GM12875 (cell line): ENCODE results near the gene FOXJ1.

ENCODE experiments used
- H3K4me3 ChIP-seq: one replicate; pipeline ENCODE4 v1.5.1; 2011; ENCODE audit warnings: low read depth, low read length, control low read depth
- TF ChIP-seq, protein P1 (sequence below): IDR thresholded peaks from 2 replicates; pipeline ENCODE4 v1.5.1; 2011; ENCODE audit warnings: low read depth, mild to moderate bottlenecking, control low read depth, inconsistent platforms, low read length, moderate library complexity, borderline replicate concordance; ENCODE audit not compliant: insufficient read depth

The FOXJ1 gene

DNA sequence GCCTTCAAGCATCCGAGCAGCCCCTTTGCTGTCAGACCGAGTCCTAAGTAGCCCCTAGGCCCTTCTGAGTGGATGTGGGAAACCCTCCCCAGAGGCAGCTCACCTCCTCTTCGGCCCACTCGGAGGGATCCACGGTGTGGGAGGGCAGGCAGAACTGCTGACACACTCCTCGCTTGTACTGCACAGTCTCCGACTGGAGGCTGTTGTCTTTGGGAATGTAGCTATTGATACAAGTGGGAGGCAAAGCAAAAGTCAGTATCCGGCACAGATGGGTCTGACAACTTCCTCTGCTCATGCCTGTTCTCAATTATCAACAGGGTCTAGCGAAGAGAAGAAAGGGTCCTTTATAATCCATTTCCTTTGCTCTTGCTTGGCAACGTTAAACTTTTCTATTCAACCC, 25.9 kb upstream of the FOXJ1 start:
- no peak overlapping the region for H3K4me3 ChIP-seq
- TF ChIP-seq, protein P1, sequence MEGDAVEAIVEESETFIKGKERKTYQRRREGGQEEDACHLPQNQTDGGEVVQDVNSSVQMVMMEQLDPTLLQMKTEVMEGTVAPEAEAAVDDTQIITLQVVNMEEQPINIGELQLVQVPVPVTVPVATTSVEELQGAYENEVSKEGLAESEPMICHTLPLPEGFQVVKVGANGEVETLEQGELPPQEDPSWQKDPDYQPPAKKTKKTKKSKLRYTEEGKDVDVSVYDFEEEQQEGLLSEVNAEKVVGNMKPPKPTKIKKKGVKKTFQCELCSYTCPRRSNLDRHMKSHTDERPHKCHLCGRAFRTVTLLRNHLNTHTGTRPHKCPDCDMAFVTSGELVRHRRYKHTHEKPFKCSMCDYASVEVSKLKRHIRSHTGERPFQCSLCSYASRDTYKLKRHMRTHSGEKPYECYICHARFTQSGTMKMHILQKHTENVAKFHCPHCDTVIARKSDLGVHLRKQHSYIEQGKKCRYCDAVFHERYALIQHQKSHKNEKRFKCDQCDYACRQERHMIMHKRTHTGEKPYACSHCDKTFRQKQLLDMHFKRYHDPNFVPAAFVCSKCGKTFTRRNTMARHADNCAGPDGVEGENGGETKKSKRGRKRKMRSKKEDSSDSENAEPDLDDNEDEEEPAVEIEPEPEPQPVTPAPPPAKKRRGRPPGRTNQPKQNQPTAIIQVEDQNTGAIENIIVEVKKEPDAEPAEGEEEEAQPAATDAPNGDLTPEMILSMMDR: no peak

DNA sequence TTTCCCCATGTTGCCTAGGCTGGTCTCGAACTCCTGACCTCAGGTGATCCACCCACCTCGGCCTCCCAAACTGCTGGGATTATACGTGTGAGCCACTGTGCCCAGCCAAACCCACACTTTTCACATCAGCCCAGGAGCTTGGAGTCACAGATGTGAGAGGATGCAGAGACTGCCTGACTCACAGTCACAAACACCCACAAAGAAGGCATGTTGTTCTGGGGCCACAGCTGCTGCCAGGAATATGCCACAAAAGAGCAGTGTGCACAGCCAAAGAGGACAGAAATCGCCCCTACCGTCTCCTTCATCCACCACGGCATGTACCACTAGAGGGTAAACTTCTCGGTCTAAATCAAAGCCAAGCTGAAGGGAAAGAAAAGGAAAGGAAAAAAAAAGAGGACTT, 25.1 kb upstream of the FOXJ1 start:
- TF ChIP-seq, protein P1: no peak

DNA sequence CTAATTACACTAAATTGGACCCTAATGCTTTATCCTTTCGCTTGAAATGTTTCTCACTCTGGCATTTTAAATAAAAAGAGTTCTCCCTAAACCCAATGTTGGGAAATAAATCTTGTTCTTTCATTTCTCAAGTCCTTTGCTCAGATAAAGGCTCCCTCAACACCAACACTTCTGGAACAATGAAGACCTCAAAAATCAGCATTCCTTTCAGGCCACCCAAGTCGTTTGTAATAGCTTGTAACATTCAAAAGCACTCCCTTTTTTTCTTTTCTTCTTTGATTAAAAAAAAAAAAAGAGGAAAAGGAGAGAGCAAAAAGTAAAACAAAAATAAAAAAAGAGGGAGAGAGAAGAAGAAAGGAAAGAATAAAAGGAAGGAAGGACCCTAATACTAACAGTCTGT, 23.3 kb upstream of the FOXJ1 start:
- no peak overlapping the region for H3K4me3 ChIP-seq
- TF ChIP-seq, protein P1: no peak

More for the DNA sequence above, 25.1 kb upstream of the FOXJ1 start:
- H3K4me3 ChIP-seq: no peak overlapping the region

DNA sequence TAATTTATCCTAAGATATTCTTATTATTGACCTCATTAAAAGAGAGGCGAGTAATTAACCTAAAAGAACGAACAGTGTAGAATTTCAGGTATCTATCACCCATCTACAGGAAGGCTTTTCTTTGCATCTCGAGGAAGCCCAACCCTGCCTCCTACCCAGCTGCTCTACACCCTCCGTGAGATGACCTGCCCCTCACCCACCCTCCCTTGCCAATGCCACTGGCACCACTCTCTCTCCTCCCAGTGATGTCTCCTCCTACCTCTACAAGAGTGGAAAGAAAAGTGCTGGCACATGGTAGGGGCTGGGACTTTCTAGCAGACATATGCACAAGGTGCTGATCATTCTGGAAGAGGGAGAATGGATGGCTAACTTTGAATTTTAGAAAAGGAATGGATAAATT, 22.9 kb upstream of the FOXJ1 start:
- TF ChIP-seq, protein P1: no peak
- no peak overlapping the region for H3K4me3 ChIP-seq

DNA sequence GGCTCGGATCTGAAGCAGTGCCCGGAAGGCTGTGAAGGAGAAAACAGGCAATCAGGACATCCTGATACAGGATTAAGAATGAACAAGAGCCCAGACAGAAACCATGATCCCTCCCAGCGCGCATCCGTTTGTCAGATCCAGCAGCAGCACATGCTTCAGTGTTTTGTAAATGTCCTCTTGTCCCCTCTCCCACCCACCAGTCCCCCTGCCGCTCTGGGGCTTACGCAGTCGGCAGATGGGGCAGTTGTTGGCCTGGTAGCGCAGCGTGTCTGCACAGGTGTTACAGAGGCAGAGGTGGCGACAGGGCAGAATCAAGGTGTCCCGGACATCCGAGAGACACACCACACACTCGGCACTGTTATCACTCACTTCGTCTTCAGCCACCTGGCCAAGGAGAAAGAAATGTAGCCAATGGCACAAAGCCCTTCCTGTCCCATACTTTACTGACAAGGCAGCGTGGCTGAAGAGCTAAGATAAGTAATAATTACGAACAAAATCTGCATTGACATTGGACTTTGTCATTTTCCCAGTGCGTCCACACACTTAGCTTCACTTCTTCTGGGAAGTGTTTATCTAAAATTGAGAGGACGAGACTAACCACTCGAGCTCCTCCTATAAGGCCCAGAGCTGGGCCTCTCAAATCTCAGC, 20.7 kb upstream of the FOXJ1 start:
- H3K4me3 ChIP-seq: no peak overlapping the region
- TF ChIP-seq, protein P1: no peak

DNA sequence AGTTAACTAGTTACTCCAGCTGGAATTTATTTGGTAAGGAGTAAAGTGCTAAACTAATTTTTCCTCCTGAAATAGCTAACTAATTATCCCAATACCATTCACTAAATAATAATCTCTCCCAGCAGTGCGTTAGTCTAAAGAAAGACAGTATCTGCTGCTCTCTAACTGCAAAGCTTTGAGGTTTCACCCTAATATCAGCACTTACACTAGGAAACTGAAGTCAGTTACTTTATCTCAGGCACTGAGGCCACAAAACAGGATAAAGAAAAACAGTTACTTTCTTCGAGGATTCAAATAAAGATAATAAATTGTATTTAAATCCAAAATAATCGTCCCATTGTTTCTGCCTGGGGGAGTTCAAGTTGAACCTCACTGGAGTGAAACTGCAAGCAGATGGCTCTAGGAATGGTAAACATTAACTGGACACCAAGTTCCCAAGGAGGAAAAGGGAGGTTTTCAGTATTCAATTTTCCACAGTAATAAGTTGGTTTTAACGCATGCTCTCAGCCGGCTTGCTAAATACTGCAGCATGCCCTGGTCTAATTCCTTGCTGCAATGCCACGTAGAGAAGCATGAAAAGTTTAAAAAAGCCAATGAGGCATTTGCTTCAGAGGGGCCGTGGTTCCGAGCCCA, 20.0 kb upstream of the FOXJ1 start:
- no peak overlapping the region for H3K4me3 ChIP-seq
- TF ChIP-seq, protein P1: no peak

DNA sequence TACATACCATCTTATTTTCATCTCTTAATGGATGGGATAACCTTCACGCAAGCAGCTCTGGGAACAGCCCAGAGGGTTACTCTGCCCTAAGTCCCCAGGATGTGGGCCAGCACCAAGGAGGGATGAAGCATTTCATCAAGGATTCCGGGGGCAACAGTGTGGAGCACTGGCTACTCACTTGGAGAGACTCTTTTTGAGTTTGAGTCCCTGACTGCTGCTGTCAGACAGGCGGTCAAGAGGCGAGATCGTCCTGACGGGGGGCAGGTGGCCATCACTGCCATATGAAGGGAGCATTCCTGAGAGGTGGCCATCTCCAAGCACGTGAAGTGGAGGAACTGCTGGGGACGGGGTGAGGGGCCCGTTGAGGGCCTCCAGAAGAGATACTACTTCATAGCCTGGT, 18.1 kb upstream of the FOXJ1 start:
- no peak overlapping the region for H3K4me3 ChIP-seq
- TF ChIP-seq, protein P1: no peak
